ENCODE results near the gene CYB5B.
"Not testable (repeated sequence)": the region's sequence is repeated elsewhere in the genome, so short reads cannot be mapped to it uniquely, and the experiment has no call there.

Gene CYB5B

DNA sequence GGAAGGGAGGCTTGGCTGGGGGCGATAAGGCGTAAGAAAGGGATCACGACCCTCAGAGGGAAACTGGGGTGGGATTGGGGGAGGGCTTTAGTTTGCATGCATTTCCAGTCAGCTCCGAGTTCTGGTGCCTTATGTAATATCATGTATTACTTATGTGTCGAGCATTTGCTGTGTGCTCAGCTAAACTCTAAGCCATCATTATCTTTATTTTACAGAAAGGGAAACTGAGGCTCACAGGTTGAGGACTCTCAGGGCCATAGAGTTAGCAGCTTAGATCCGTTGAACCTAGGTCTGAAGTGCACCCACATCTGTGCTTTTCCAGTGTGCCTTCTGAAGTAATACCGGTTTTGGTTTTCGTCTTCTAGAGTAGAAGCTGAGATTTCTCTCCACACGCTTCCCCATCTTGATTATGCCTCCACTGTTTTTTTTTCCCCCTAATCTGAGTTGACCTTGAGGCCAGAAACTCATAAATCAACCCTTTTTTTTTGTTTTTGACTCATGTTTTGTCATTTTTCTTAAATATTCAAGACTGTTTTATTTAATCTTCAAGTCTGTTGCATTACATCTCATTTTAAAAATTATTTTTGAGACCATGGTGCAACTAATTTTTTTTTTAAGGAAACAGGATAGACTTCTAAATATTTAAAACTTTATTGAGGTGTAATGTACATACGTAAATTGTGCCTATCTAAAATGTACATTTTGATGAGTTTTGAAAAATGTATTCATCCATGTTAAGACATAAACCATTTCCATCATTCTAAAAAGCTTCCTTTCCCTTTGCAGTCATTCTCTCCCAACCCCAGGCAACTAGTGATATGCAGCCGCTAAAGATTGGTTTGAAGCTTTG is 741 bp downstream of the CYB5B start:
- peak overlapping the region; percentile 75 for H3K27ac ChIP-seq (ENCODE audit: low read length)
- H2AFZ ChIP-seq (ENCODE audit: low read depth, low read length) = peak overlapping the region; percentile 42; the same call in 1 of the 2 replicates
- TF ChIP-seq EZH2phosphoT487 (IDR thresholded peaks at IDR 0.05; ENCODE audit: low read depth) = no peak
- TF ChIP-seq, protein P1, sequence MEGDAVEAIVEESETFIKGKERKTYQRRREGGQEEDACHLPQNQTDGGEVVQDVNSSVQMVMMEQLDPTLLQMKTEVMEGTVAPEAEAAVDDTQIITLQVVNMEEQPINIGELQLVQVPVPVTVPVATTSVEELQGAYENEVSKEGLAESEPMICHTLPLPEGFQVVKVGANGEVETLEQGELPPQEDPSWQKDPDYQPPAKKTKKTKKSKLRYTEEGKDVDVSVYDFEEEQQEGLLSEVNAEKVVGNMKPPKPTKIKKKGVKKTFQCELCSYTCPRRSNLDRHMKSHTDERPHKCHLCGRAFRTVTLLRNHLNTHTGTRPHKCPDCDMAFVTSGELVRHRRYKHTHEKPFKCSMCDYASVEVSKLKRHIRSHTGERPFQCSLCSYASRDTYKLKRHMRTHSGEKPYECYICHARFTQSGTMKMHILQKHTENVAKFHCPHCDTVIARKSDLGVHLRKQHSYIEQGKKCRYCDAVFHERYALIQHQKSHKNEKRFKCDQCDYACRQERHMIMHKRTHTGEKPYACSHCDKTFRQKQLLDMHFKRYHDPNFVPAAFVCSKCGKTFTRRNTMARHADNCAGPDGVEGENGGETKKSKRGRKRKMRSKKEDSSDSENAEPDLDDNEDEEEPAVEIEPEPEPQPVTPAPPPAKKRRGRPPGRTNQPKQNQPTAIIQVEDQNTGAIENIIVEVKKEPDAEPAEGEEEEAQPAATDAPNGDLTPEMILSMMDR (IDR thresholded peaks at IDR 0.05; ENCODE audit: low read depth, low read length) = no peak
- peaks cover 7% of the 10 kb centered on the region for H4K20me1 ChIP-seq (ENCODE audit: insufficient read depth, low read length)
- peaks cover 12% of the 10 kb centered on the region for H3K4me1 ChIP-seq (ENCODE audit: low read length)
- peak overlapping the region; percentile 94 for H3K4me2 ChIP-seq (ENCODE audit: low read length)
- H3K9ac ChIP-seq (ENCODE audit: low read length) = peak overlapping the region; percentile 91
- peaks cover 30% of the 10 kb centered on the region for H3K36me3 ChIP-seq (replicated peaks; ENCODE audit: low read depth, low read length)
- H3K79me2 ChIP-seq (ENCODE audit: low read length) = peaks cover 57% of the 10 kb centered on the region
- H3K9me3 ChIP-seq (ENCODE audit: insufficient read depth, low read length) = no peaks in the 10 kb centered on the region
- no peaks in the 10 kb centered on the region for H3K27me3 ChIP-seq (ENCODE audit: low read depth, low read length)
- H3K4me3 ChIP-seq (ENCODE audit: low read length) = peak overlapping the region; percentile 85

DNA sequence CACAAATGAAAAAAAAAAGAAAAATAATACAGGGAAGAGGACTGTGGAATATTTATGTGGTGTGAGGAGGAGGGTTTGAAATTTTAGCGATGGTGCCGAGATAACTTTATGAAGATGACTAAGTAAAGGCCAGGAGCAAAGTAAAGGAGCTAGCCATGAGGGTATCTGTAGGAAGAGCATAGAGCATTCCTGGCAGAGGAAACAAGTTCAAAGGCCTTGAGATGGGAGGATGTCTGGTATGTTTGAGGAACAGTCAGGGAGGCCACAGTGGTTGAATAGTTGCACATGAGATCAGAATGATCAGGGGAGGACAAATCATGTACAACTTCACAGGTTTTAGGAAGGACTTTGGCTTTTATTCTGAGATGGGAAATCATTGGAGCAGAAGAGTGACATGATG is 4.2 kb downstream of the CYB5B start:
- Histone ChIP-seq H3K27me3 (ENCODE audit: low read depth, low read length) (no peaks in the 10 kb centered on the region), H3K27ac (ENCODE audit: low read length) (no peak overlapping the region), H3K4me3 (ENCODE audit: low read length) (no peak overlapping the region), H3K4me1 (ENCODE audit: low read length) (peaks cover 10% of the 10 kb centered on the region), H2AFZ (ENCODE audit: low read depth, low read length) (no peak overlapping the region), H3K4me2 (ENCODE audit: low read length) (no peak overlapping the region), H3K9me3 (ENCODE audit: insufficient read depth, low read length) (no peaks in the 10 kb centered on the region), H3K36me3 (replicated peaks; ENCODE audit: low read depth, low read length) (peaks cover 51% of the 10 kb centered on the region), H3K79me2 (ENCODE audit: low read length) (peaks cover 79% of the 10 kb centered on the region), H4K20me1 (ENCODE audit: insufficient read depth, low read length) (peaks cover 13% of the 10 kb centered on the region), H3K9ac (ENCODE audit: low read length) (no peak overlapping the region)
- TF ChIP-seq EZH2phosphoT487 (IDR thresholded peaks at IDR 0.05; ENCODE audit: low read depth) = no peak
- TF ChIP-seq, protein P1 (IDR thresholded peaks at IDR 0.05; ENCODE audit: low read depth, low read length) = no peak

GRCh38 chr16:69429058-69429640 is 4.7 kb downstream of the CYB5B start:
- not testable (repeated sequence) for H3K27me3 ChIP-seq (ENCODE audit: low read depth, low read length)

GRCh38 chr16:69431948-69432468 is 7.6 kb downstream of the CYB5B start:
- no peak overlapping the region for H3K4me3 ChIP-seq (ENCODE audit: low read length)
- H3K79me2 ChIP-seq (ENCODE audit: low read length) = peaks cover 85% of the 10 kb centered on the region
- H3K4me2 ChIP-seq (ENCODE audit: low read length) = no peak overlapping the region
- no peaks in the 10 kb centered on the region for H3K27me3 ChIP-seq (ENCODE audit: low read depth, low read length)
- H3K9ac ChIP-seq (ENCODE audit: low read length) = no peak overlapping the region
- H3K4me1 ChIP-seq (ENCODE audit: low read length) = peaks cover 16% of the 10 kb centered on the region
- peaks cover 59% of the 10 kb centered on the region for H3K36me3 ChIP-seq (replicated peaks; ENCODE audit: low read depth, low read length)
- H3K27ac ChIP-seq (ENCODE audit: low read length) = no peak overlapping the region
- H2AFZ ChIP-seq (ENCODE audit: low read depth, low read length) = no peak overlapping the region
- TF ChIP-seq, protein P1 (IDR thresholded peaks at IDR 0.05; ENCODE audit: low read depth, low read length) = no peak
- TF ChIP-seq EZH2phosphoT487 (IDR thresholded peaks at IDR 0.05; ENCODE audit: low read depth) = no peak
- H4K20me1 ChIP-seq (ENCODE audit: insufficient read depth, low read length) = peaks cover 39% of the 10 kb centered on the region
- no peaks in the 10 kb centered on the region for H3K9me3 ChIP-seq (ENCODE audit: insufficient read depth, low read length)

More at GRCh38 chr16:69429058-69429640, 4.7 kb downstream of the CYB5B start:
- H3K79me2 ChIP-seq (ENCODE audit: low read length) = peaks cover 84% of the 10 kb centered on the region
- peaks cover 56% of the 10 kb centered on the region for H3K36me3 ChIP-seq (replicated peaks; ENCODE audit: low read depth, low read length)
- H3K4me1 ChIP-seq (ENCODE audit: low read length); H3K4me3 ChIP-seq (ENCODE audit: low read length); H3K4me2 ChIP-seq (ENCODE audit: low read length); H3K9me3 ChIP-seq (ENCODE audit: insufficient read depth, low read length); H2AFZ ChIP-seq (ENCODE audit: low read depth, low read length); H3K9ac ChIP-seq (ENCODE audit: low read length); H3K27ac ChIP-seq (ENCODE audit: low read length): not testable (repeated sequence)
- H4K20me1 ChIP-seq (ENCODE audit: insufficient read depth, low read length) = peaks cover 17% of the 10 kb centered on the region
